IMR-90 (cell line): Measurements from ENCODE around the gene INPP5D. TPM values are rescaled to one million over a fixed set of nuclear protein-coding genes. Genes with fewer than 3 reads are reported as not detected.

ENCODE experiments used
- ATAC-seq: fragments of 200-7000 bp; cut with Tn5 transposase; 2 replicates; pipeline ENCODE4 v1.9.1; 2020; ENCODE audit warnings: low read depth, mild to moderate bottlenecking, moderate library complexity
- BruUV-seq: library from RNA; stranded (reverse); fragments of 400-500 nt; replicated peaks from 2 replicates; lab custom pipeline; 2021; lab: Mats Ljungman, UMichigan
- CTCF ChIA-PET: fragments of 300-600 bp; formaldehyde crosslinking; extraction: SDS; loops from one replicate; lab custom pipeline; 2021; ENCODE audit warnings: antibody characterized with exemption; lab: Yijun Ruan, JAX
- POLR2A ChIA-PET: fragments of 300-600 bp; sonication (Branson Sonifier 250); formaldehyde crosslinking; loops from one replicate; lab custom pipeline; 2022; ENCODE audit warnings: antibody characterized with exemption; ENCODE audit not compliant: unreplicated experiment; lab: Charles Lee
- DNase-seq: peaks from one replicate; pipeline ENCODE4 v3.0.0; 2013
- H2AFZ ChIP-seq: replicated peaks from 2 replicates; pipeline ENCODE3; 2013; ENCODE audit warnings: low read length, mild to moderate bottlenecking; ENCODE audit not compliant: poor library complexity
- H2AK5ac ChIP-seq: 2 replicates; pipeline ENCODE4 v1.6.1; 2013; ENCODE audit warnings: low read depth, low read length, inconsistent platforms
- H2AK9ac ChIP-seq: replicated peaks from 2 replicates; pipeline ENCODE3; 2013; ENCODE audit warnings: mild to moderate bottlenecking, low read depth, low read length, moderate library complexity; ENCODE audit not compliant: poor library complexity
- H2BK120ac ChIP-seq: 2 replicates; pipeline ENCODE4 v1.6.1; 2013; ENCODE audit warnings: low read depth, low read length, inconsistent platforms
- H2BK15ac ChIP-seq: 3 replicates; pipeline ENCODE4 v1.6.1; 2013; ENCODE audit warnings: low read depth, low read length, inconsistent platforms
- H2BK20ac ChIP-seq: 2 replicates; pipeline ENCODE4 v1.6.1; 2013; ENCODE audit warnings: low read depth, mild to moderate bottlenecking, inconsistent platforms, low read length, moderate library complexity
- H2BK5ac ChIP-seq: 2 replicates; pipeline ENCODE4 v1.6.1; 2013; ENCODE audit warnings: mild to moderate bottlenecking, low read depth, low read length, inconsistent platforms; ENCODE audit not compliant: poor library complexity, severe bottlenecking
- H3K14ac ChIP-seq: replicated peaks from 2 replicates; pipeline ENCODE4 v1.6.1; 2013; ENCODE audit warnings: low read depth, low read length, inconsistent platforms
- H3K18ac ChIP-seq: 2 replicates; pipeline ENCODE4 v1.6.1; 2013; ENCODE audit warnings: low read depth, low read length, control low read depth
- H3K23ac ChIP-seq: 2 replicates; pipeline ENCODE4 v1.6.1; 2013; ENCODE audit warnings: low read depth, low read length, inconsistent platforms
- H3K27ac ChIP-seq: 2 replicates; pipeline ENCODE4 v1.5.1; 2013; ENCODE audit warnings: mild to moderate bottlenecking, control low read depth, low read length; ENCODE audit not compliant: insufficient read depth
- H3K27me3 ChIP-seq: 2 replicates; pipeline ENCODE4 v1.6.1; 2013; ENCODE audit warnings: low read length; ENCODE audit not compliant: control insufficient read depth, insufficient read depth
- H3K36me3 ChIP-seq: 2 replicates; pipeline ENCODE4 v1.6.1; 2013; ENCODE audit warnings: low read length, mixed read lengths; ENCODE audit not compliant: control insufficient read depth, insufficient read depth
- H3K4ac ChIP-seq: 2 replicates; pipeline ENCODE4 v1.6.1; 2013; ENCODE audit warnings: low read depth, low read length, inconsistent platforms
- H3K4me1 ChIP-seq: 2 replicates; pipeline ENCODE4 v1.6.1; 2013; ENCODE audit warnings: low read length, mixed read lengths; ENCODE audit not compliant: control insufficient read depth, insufficient read depth
- H3K4me2 ChIP-seq: 2 replicates; pipeline ENCODE4 v1.6.1; 2013; ENCODE audit warnings: low read depth, mild to moderate bottlenecking, control low read depth, low read length, moderate library complexity
- H3K4me3 ChIP-seq: 2 replicates; pipeline ENCODE4 v1.5.1; 2013; ENCODE audit warnings: low read depth, mild to moderate bottlenecking, control low read depth, low read length, moderate library complexity; ENCODE audit not compliant: insufficient read depth
- H3K56ac ChIP-seq: 2 replicates; pipeline ENCODE4 v1.6.1; 2013; ENCODE audit warnings: low read length, inconsistent platforms; ENCODE audit not compliant: insufficient read depth; ENCODE audit errors: extremely low read depth
- H3K79me1 ChIP-seq, 2 experiments: 2 replicates each; pipeline ENCODE4 v1.6.1; 2013; ENCODE audit warnings: low read length in 2 of 2, inconsistent platforms in 1 of 2, low read depth in 1 of 2
- H3K9ac ChIP-seq: 2 replicates; pipeline ENCODE4 v1.6.1; 2013; ENCODE audit warnings: low read depth, low read length, control low read depth
- H3K9me1 ChIP-seq: 2 replicates; pipeline ENCODE4 v1.6.1; 2013; ENCODE audit warnings: low read length, inconsistent platforms; ENCODE audit not compliant: insufficient read depth
- H3K9me3 ChIP-seq: 2 replicates; pipeline ENCODE4 v1.6.1; 2013; ENCODE audit warnings: low read length; ENCODE audit not compliant: control insufficient read depth, insufficient read depth
- H4K20me1 ChIP-seq: 2 replicates; pipeline ENCODE4 v1.6.1; 2013; ENCODE audit warnings: low read length, inconsistent platforms; ENCODE audit not compliant: insufficient read depth
- H4K5ac ChIP-seq: 2 replicates; pipeline ENCODE4 v1.6.1; 2013; ENCODE audit warnings: mild to moderate bottlenecking, low read depth, low read length, control low read depth
- H4K8ac ChIP-seq, 2 experiments: 2 replicates each; pipeline ENCODE4 v1.6.1; 2013; ENCODE audit warnings: low read depth in 2 of 2, low read length in 2 of 2, control low read depth in 1 of 2, inconsistent platforms in 1 of 2
- H4K91ac ChIP-seq: 2 replicates; pipeline ENCODE4 v1.6.1; 2013; ENCODE audit warnings: low read depth, low read length, inconsistent platforms; ENCODE audit not compliant: insufficient read depth
- CEBPB ChIP-seq: IDR thresholded peaks from 2 replicates; pipeline ENCODE4 v1.6.1; 2012; ENCODE audit warnings: low read depth, low read length, improper control_type of control experiment
- MAZ ChIP-seq: IDR thresholded peaks from 2 replicates; pipeline ENCODE4 v1.6.1; 2012; ENCODE audit warnings: low read depth, mild to moderate bottlenecking, low read length, improper control_type of control experiment, moderate library complexity, borderline replicate concordance
- MXI1 ChIP-seq: IDR thresholded peaks from 2 replicates; pipeline ENCODE4 v1.6.1; 2012; ENCODE audit warnings: low read depth, mild to moderate bottlenecking, low read length, moderate library complexity, borderline replicate concordance
- SMC3 ChIP-seq: fragments of 150-350 bp; IDR thresholded peaks from 2 replicates; pipeline ENCODE4 v1.6.1; 2016; ENCODE audit warnings: low read depth, mild to moderate bottlenecking, antibody characterized with exemption, low read length, moderate library complexity
- WGBS, 2 experiments: methylation state at CpG; one replicate each; pipeline versions ENCODE4 v1.1.5 to v1.1.7; 2013; ENCODE audit warnings: missing lambda C conversion rate in 2 of 2; ENCODE audit not compliant: insufficient read length in 1 of 2; ENCODE audit errors: extremely low coverage in 2 of 2; 5-methylcytosine and 5-hydroxymethylcytosine counted together
- dilution Hi-C: fragments of 300-500 bp; cut with HindIII; formaldehyde crosslinking; loops from one replicate; pipeline ENCODE4 v1.14.3; 2018; ENCODE audit warnings: low sequenced_read_pairs; ENCODE audit not compliant: unreplicated experiment
- in situ Hi-C: fragments of 300-500 bp; cut with MboI; formaldehyde crosslinking; loops from 3 replicates; pipeline ENCODE4 v1.14.3; 2019; ENCODE audit warnings: low sequenced_read_pairs, inconsistent platforms, mixed read lengths
- intact Hi-C: fragments of 100-400 bp; cut with micrococcal nuclease; formaldehyde crosslinking; loops from 2 replicates; pipeline ENCODE4 v1.10.0; 2022
- polyA plus RNA-seq, 3 experiments: library from polyadenylated mRNA; depleted of rRNA; stranded (reverse); fragments of >200 nt; gene quantifications; 2 replicates each; pipeline ENCODE4 v1.2.3, GENCODE V29; 2012; ENCODE audit warnings: low replicate concordance in 1 of 3
- total RNA-seq: library from RNA; depleted of rRNA; stranded (reverse); fragments of >200 nt; gene quantifications from 2 replicates; pipeline ENCODE4 v1.2.3, GENCODE V29; 2012
- TF ChIP-seq, protein P1 (sequence below): fragments of 150-350 bp; IDR thresholded peaks from 2 replicates; pipeline ENCODE4 v1.6.1; 2016; ENCODE audit warnings: low read depth, mild to moderate bottlenecking, low read length, moderate library complexity, borderline replicate concordance

Gene INPP5D
- total and polyA plus RNA-seq, 2 of the 4 experiments (the other 2 are of a cell fraction), result 0.18 to 0.29 TPM

- Histone ChIP-seq H4K20me1 (no peaks in the 10 kb centered on the region), H2BK15ac (no peak overlapping the region), H3K18ac (no peak overlapping the region), H3K27ac (no peak overlapping the region), H2BK20ac (no peak overlapping the region), H3K14ac (no peak overlapping the region), H3K9me3 (peaks cover 2% of the 10 kb centered on the region; the same call in 1 of the 2 replicates), H3K36me3 (no peaks in the 10 kb centered on the region), H3K4me3 (no peak overlapping the region), H4K91ac (no peak overlapping the region), H3K4me2 (no peak overlapping the region), H3K4ac (no peak overlapping the region), H3K9ac (no peak overlapping the region), H3K79me1 (no peaks in the 10 kb centered on the region), H2AK5ac (no peak overlapping the region), H2BK120ac (no peak overlapping the region), H2AFZ (no peak overlapping the region), H3K27me3 (peaks cover 15% of the 10 kb centered on the region), H3K56ac (no peak overlapping the region), H3K23ac (no peak overlapping the region), H4K8ac (no peak overlapping the region), H3K4me1 (no peaks in the 10 kb centered on the region), H4K5ac (no peak overlapping the region), H2BK5ac (no peak overlapping the region), H3K9me1 (no peaks in the 10 kb centered on the region), H2AK9ac (no peak overlapping the region)
- no TSS peak for BruUV-seq
- dilution Hi-C loops (no loop called here), intact Hi-C loops (no loop called here), in situ Hi-C loops (no loop called here)
- CTCF ChIA-PET, result no interaction called here
- TF ChIP-seq SMC3 (no peak), CEBPB (no peak), MXI1 (no peak), MAZ (no peak)
- TF ChIP-seq, protein P1, sequence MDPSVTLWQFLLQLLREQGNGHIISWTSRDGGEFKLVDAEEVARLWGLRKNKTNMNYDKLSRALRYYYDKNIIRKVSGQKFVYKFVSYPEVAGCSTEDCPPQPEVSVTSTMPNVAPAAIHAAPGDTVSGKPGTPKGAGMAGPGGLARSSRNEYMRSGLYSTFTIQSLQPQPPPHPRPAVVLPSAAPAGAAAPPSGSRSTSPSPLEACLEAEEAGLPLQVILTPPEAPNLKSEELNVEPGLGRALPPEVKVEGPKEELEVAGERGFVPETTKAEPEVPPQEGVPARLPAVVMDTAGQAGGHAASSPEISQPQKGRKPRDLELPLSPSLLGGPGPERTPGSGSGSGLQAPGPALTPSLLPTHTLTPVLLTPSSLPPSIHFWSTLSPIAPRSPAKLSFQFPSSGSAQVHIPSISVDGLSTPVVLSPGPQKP, result no peak
- WGBS, 2 experiments, result no CpG with 5 or more reads among the region's 9 CpGs
- POLR2A ChIA-PET, result no interaction called here
- ATAC-seq (no peak), DNase-seq (no peak)
Observed at GRCh38 chr2:233183869-233184418, 123.8 kb downstream of the INPP5D start.
